ENCODE data around the gene ZBTB38.

The ZBTB38 gene

GRCh38 chr3:141389703-141390102 lies 21.4 kb downstream of the ZBTB38 start:
- TF ChIP-seq ZFX (IDR thresholded peaks at IDR 0.05; ENCODE audit: borderline replicate concordance) (no peak), CTCF (IDR thresholded peaks at IDR 0.05) (no peak)
- H3K27ac ChIP-seq, result no peak overlapping the region

GRCh38 chr3:141390747-141391146 lies 22.4 kb downstream of the ZBTB38 start:
- H3K27ac ChIP-seq, result no peak overlapping the region
- no peak for TF ChIP-seq ZFX (IDR thresholded peaks at IDR 0.05; ENCODE audit: borderline replicate concordance)
- no peak for TF ChIP-seq CTCF (IDR thresholded peaks at IDR 0.05)

GRCh38 chr3:141391298-141391990 lies 23.1 kb downstream of the ZBTB38 start:
- H3K27ac ChIP-seq, result no peak overlapping the region
- TF ChIP-seq ZFX (IDR thresholded peaks at IDR 0.05; ENCODE audit: borderline replicate concordance) (no peak), CTCF (IDR thresholded peaks at IDR 0.05) (no peak)

GRCh38 chr3:141391991-141392316 lies 23.6 kb downstream of the ZBTB38 start:
- no peak for TF ChIP-seq CTCF (IDR thresholded peaks at IDR 0.05)
- TF ChIP-seq ZFX (IDR thresholded peaks at IDR 0.05; ENCODE audit: borderline replicate concordance), result no peak
- H3K27ac ChIP-seq, result no peak overlapping the region

- H3K27ac ChIP-seq, result no peak overlapping the region
- TF ChIP-seq CTCF (IDR thresholded peaks at IDR 0.05) (no peak), ZFX (IDR thresholded peaks at IDR 0.05; ENCODE audit: borderline replicate concordance) (no peak)
These were observed 24.1 kb downstream of the ZBTB38 start for GRCh38 chr3:141392416-141392815.

- 0 out of 2 replicates have a peak overlapping the region, but pooled peaks have one; percentile 12 for H3K27ac ChIP-seq
- no peak for TF ChIP-seq ZFX (IDR thresholded peaks at IDR 0.05; ENCODE audit: borderline replicate concordance)
- no peak for TF ChIP-seq CTCF (IDR thresholded peaks at IDR 0.05)
These were observed 24.8 kb downstream of the ZBTB38 start for GRCh38 chr3:141392897-141393734.

GRCh38 chr3:141393735-141394076 lies 25.4 kb downstream of the ZBTB38 start:
- TF ChIP-seq ZFX (IDR thresholded peaks at IDR 0.05; ENCODE audit: borderline replicate concordance) (no peak), CTCF (IDR thresholded peaks at IDR 0.05) (no peak)
- H3K27ac ChIP-seq, result no peak overlapping the region

Data from 22Rv1 (cell line).